Lower leg skin (tissue), 4 donors: ENCODE data around the gene PDGFC. TPM values are rescaled to one million over a fixed set of nuclear protein-coding genes. Genes with fewer than 3 reads are reported as not detected.

ENCODE experiments used
- DNase-seq, 2 donors: peaks; one replicate each; pipeline ENCODE4 v3.0.0-alpha.2; 2019; ENCODE audit warnings: low spot score in 2 of 2
- H3K4me3 ChIP-seq: fragments of 200-600 bp; sonication (generic); 2 replicates; pipeline ENCODE4 v1.5.1; 2017; ENCODE audit warnings: mild to moderate bottlenecking, low read depth; ENCODE audit not compliant: poor library complexity, severe bottlenecking
- POLR2A ChIP-seq, 2 donors: fragments of 450-650 bp; IDR thresholded peaks; one replicate each; pipeline ENCODE4 v1.6.1; 2016 to 2017; ENCODE audit warnings: antibody characterized with exemption in 2 of 2, mild to moderate bottlenecking in 1 of 2, moderate library complexity in 1 of 2
- WGBS, 2 donors: methylation state at CpG; one replicate each; pipeline ENCODE4 v1.1.5; 2018; 5-methylcytosine and 5-hydroxymethylcytosine counted together
- intact Hi-C: fragments of 100-400 bp; cut with DNase I; formaldehyde crosslinking; loops from one replicate; pipeline ENCODE4 v1.15.0; 2023; ENCODE audit warnings: low total_unique reads
- total RNA-seq, 4 donors: library from RNA; depleted of rRNA; stranded (reverse); fragments of >200 nt; gene quantifications; one replicate each; pipeline ENCODE4 v1.1.0, GENCODE V29; 2016
- TF ChIP-seq, protein P1 (sequence below), 3 donors: fragments of 450-650 bp; IDR thresholded peaks; one replicate each; pipeline ENCODE4 v1.5.1; 2016; ENCODE audit warnings: antibody characterized with exemption in 3 of 3, mild to moderate bottlenecking in 3 of 3, moderate library complexity in 2 of 3

The PDGFC gene
- total RNA-seq, 4 donors from 2014 or later: 18.9 to 24.4 (median 21.0) TPM

DNA sequence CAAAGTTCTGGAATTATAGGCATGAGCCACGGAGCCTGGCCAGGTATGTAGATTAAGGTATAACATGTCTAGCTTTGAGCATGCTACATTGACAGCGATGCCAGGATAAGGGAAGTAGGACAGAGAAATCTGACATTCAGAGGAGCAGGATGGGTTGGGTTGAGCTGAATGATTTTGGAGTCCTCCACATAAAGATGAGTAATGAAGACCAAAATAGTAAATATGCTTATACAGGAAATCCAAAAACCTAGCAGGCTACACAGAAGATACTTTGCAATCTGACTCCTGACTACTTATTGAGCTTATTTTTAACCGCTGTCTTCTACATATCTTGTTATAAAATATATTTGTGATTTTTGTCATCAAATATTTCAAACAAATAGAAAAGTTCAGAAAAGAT, 69.7 kb downstream of the PDGFC start:
- no peak overlapping the region for H3K4me3 ChIP-seq
- intact Hi-C loops: no loop called here
- 59% methylated on average over 3 of the region's 3 CpGs for WGBS, 2 donors
- peak in 1 of 2 donors; percentile 21 for DNase-seq
- TF ChIP-seq, protein P1, sequence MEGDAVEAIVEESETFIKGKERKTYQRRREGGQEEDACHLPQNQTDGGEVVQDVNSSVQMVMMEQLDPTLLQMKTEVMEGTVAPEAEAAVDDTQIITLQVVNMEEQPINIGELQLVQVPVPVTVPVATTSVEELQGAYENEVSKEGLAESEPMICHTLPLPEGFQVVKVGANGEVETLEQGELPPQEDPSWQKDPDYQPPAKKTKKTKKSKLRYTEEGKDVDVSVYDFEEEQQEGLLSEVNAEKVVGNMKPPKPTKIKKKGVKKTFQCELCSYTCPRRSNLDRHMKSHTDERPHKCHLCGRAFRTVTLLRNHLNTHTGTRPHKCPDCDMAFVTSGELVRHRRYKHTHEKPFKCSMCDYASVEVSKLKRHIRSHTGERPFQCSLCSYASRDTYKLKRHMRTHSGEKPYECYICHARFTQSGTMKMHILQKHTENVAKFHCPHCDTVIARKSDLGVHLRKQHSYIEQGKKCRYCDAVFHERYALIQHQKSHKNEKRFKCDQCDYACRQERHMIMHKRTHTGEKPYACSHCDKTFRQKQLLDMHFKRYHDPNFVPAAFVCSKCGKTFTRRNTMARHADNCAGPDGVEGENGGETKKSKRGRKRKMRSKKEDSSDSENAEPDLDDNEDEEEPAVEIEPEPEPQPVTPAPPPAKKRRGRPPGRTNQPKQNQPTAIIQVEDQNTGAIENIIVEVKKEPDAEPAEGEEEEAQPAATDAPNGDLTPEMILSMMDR (IDR thresholded peaks at IDR 0.05): no peak
- no peak for TF ChIP-seq POLR2A (IDR thresholded peaks at IDR 0.05)

DNA sequence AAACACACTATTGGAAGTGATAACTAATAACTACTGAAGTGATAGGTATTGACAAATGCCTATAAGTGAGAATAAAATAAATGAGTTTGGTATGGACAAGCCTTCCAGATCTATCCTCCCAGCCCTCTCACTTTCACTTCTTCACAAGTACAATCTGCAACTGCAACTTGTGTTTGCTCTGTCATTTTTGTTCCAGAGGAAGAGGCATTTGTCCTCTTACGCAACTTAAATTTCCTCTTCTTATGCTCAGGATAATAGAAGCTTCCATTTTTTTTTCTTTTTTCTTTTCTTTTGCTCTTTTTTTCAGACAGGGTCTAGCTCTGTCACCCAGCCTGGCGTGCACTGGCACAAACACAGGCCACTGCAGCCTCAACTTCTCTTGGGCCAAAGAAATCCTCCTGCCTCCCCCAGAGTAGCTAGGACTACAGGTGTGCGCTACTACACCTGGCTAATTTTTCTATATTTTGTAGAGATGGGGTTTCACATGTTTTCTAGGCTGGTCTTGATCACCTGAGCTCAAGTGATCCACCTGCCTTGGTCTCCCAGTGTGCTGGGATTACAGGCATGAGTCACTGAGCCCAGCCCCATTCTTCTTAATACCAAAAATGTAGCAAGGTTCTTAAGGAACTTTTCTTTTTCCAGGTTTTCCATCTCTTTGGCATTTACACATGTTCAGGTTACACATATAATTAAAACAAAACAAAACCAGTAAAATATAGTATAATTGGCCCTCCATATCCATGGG, 73.1 kb downstream of the PDGFC start:
- 59 to 66% methylated on average over 3 of the region's 3 CpGs for WGBS, 2 donors
- intact Hi-C loops: no loop called here
- no peak overlapping the region for H3K4me3 ChIP-seq
- TF ChIP-seq, protein P1 (IDR thresholded peaks at IDR 0.05): no peak
- TF ChIP-seq POLR2A (IDR thresholded peaks at IDR 0.05): no peak
- DNase-seq: no peak

DNA sequence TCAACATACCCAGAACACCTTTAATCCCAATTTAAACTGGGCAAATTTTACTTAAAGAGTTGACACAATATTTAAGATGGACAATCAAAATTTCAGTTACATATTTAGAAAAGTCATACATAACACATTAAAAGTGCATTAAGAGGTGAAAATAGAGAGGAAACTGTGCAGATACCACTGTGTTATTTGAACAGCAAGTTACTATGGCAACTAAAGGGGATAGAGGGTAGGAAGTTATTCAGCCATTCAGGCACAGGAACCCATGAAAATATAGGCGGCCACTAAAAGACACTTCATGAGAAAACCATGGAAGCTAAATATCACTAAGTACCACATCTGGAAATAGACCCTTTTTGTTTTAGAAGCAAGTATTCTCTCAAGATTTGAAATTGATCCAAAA, 75.1 kb downstream of the PDGFC start:
- intact Hi-C loops: no loop called here
- TF ChIP-seq, protein P1 (IDR thresholded peaks at IDR 0.05): no peak
- TF ChIP-seq POLR2A (IDR thresholded peaks at IDR 0.05): no peak
- no peak overlapping the region for H3K4me3 ChIP-seq
- whole genome bisulfite sequencing, 2 donors: 55 to 80% methylated on average over 1 of the region's 1 CpG
- DNase-seq: no peak

DNA sequence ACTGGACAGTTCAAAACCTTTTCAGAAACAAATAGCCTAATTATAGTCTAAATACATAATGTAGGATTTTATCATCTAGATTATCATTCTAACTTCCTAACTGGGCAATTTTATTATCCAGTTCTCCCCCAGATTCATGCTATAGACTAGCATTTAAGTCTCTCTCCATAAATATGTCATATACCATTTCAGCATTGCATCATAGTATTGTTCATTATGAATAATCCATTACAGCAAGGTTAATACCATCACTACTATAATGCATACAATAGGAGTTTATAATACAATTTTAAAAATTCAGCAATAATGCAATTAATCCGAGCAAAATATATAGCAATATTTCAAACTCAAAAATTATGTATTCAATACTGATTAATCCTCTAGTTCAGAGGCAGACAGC, 77.4 kb downstream of the PDGFC start:
- 84 to 93% methylated on average over 1 of the region's 1 CpG for WGBS, 2 donors
- intact Hi-C loops: no loop called here
- TF ChIP-seq, protein P1 (IDR thresholded peaks at IDR 0.05): no peak
- no peak for TF ChIP-seq POLR2A (IDR thresholded peaks at IDR 0.05)

DNA sequence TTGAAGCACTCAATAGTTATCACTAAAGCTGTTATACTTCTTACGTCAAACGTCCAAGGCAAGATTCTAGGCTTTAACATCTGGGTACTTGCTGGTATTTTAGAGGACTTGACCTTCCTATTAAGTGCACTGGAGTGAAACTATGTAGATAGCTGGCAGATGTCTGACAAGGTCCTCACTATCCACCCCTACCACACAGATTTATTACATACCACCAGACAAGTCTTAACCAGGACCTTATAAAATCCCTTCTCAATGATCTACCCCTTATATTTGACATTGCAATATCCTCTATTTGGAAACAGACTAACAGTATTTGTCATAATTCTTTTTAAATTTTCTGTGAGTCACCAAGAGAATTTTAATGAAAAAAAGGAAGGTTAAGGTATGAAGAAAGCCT, 78.8 kb downstream of the PDGFC start:
- 63 to 79% methylated on average over 2 of the region's 2 CpGs for WGBS, 2 donors

More for the DNA sequence above, 77.4 kb downstream of the PDGFC start:
- no peak overlapping the region for H3K4me3 ChIP-seq
- no peak for DNase-seq

More for the DNA sequence above, 78.8 kb downstream of the PDGFC start:
- no peak for DNase-seq
- no peak for TF ChIP-seq POLR2A (IDR thresholded peaks at IDR 0.05)
- TF ChIP-seq, protein P1 (IDR thresholded peaks at IDR 0.05): no peak
- intact Hi-C loops: no loop called here
- no peak overlapping the region for H3K4me3 ChIP-seq
